SKM-1 (cell line): Measurements from ENCODE around the gene SERPINA9.
"Not testable (repeated sequence)": the region's sequence is repeated elsewhere in the genome, so short reads cannot be mapped to it uniquely, and the experiment has no call there.

Experiments
- DNase-seq: peaks from one replicate; lab custom pipeline; 2025; ENCODE audit not compliant: unreplicated experiment; lab: John Stamatoyannopoulos, UW

Gene SERPINA9

GRCh38 chr14:94428610-94429009, 47.4 kb downstream of the SERPINA9 start:
- DNase-seq = no peak

- no peak for DNase-seq
Measured at GRCh38 chr14:94427016-94427613, 48.9 kb downstream of the SERPINA9 start.

- DNase-seq = no peak
Measured at GRCh38 chr14:94426526-94426925, 49.5 kb downstream of the SERPINA9 start.

GRCh38 chr14:94424371-94424770, 51.6 kb downstream of the SERPINA9 start:
- no peak for DNase-seq

GRCh38 chr14:94423453-94424056, 52.4 kb downstream of the SERPINA9 start:
- DNase-seq = peak; percentile 32

GRCh38 chr14:94421316-94421715, 54.7 kb downstream of the SERPINA9 start:
- no peak for DNase-seq

- DNase-seq = not testable (repeated sequence)
Measured at GRCh38 chr14:94417497-94418205, 58.3 kb downstream of the SERPINA9 start.
